ENCODE measurements around the gene ERMN.
"Not testable (repeated sequence)": the region's sequence is repeated elsewhere in the genome, so short reads cannot be mapped to it uniquely, and the experiment has no call there.

Gene ERMN

GRCh38 chr2:157301307-157301706 is 24.3 kb downstream of the ERMN start:
- DNase-seq (ENCODE audit: extremely low read depth in 1 of 2, low read depth in 1 of 2), result no peak

- no peak for DNase-seq (ENCODE audit: extremely low read depth in 1 of 2, low read depth in 1 of 2)
These were observed 28.7 kb downstream of the ERMN start for GRCh38 chr2:157296958-157297357.

GRCh38 chr2:157296490-157296889 is 29.1 kb downstream of the ERMN start:
- no peak for DNase-seq (ENCODE audit: extremely low read depth in 1 of 2, low read depth in 1 of 2)

- no peak for DNase-seq (ENCODE audit: extremely low read depth in 1 of 2, low read depth in 1 of 2)
These were observed 32.8 kb downstream of the ERMN start for GRCh38 chr2:157292853-157293252.

GRCh38 chr2:157291018-157291417 is 34.6 kb downstream of the ERMN start:
- DNase-seq (ENCODE audit: extremely low read depth in 1 of 2, low read depth in 1 of 2), result no peak

GRCh38 chr2:157290525-157290924 is 35.1 kb downstream of the ERMN start:
- no peak for DNase-seq (ENCODE audit: extremely low read depth in 1 of 2, low read depth in 1 of 2)

- DNase-seq (ENCODE audit: extremely low read depth in 1 of 2, low read depth in 1 of 2), result no peak
These were observed 38.5 kb downstream of the ERMN start for GRCh38 chr2:157287160-157287559.

GRCh38 chr2:157283468-157283867 is 42.2 kb downstream of the ERMN start:
- DNase-seq (ENCODE audit: extremely low read depth in 1 of 2, low read depth in 1 of 2), result no peak

- DNase-seq (ENCODE audit: extremely low read depth in 1 of 2, low read depth in 1 of 2), result no peak
These were observed 44.3 kb downstream of the ERMN start for GRCh38 chr2:157281316-157281715.

GRCh38 chr2:157279311-157279710 is 46.3 kb downstream of the ERMN start:
- DNase-seq (ENCODE audit: extremely low read depth in 1 of 2, low read depth in 1 of 2), result not testable (repeated sequence)

- DNase-seq (ENCODE audit: extremely low read depth in 1 of 2, low read depth in 1 of 2), result no peak
These were observed 53.9 kb downstream of the ERMN start for GRCh38 chr2:157271590-157272203.

- no peak for DNase-seq (ENCODE audit: extremely low read depth in 1 of 2, low read depth in 1 of 2)
These were observed 55.7 kb downstream of the ERMN start for GRCh38 chr2:157269922-157270321.

- no peak for DNase-seq (ENCODE audit: extremely low read depth in 1 of 2, low read depth in 1 of 2)
These were observed 56.6 kb downstream of the ERMN start for GRCh38 chr2:157269060-157269459.
